DMS 273 (cell line): ENCODE measurements around the gene IRAK3.

ENCODE experiments used
- DNase-seq: peaks from one replicate; lab custom pipeline; 2025; ENCODE audit not compliant: unreplicated experiment; lab: John Stamatoyannopoulos, UW

Gene IRAK3

GRCh38 chr12:66188584-66189485, at the start of gene IRAK3:
Gene IRAK3 (plus strand): TSS chr12:66189214. CDS start chr12:66189300, 86 bp downstream.
- peak; percentile 57 for DNase-seq

- no peak for DNase-seq
Measured at GRCh38 chr12:66139328-66139727, 49.7 kb upstream of the IRAK3 start.

- DNase-seq = peak; percentile 3
Measured at GRCh38 chr12:66140731-66141130, 48.3 kb upstream of the IRAK3 start.

GRCh38 chr12:66141299-66141698, 47.7 kb upstream of the IRAK3 start:
- DNase-seq = no peak

- DNase-seq = no peak
Measured at GRCh38 chr12:66142826-66143225, 46.2 kb upstream of the IRAK3 start.

GRCh38 chr12:66143868-66144267, 45.1 kb upstream of the IRAK3 start:
- DNase-seq = no peak

GRCh38 chr12:66144791-66145754, 43.9 kb upstream of the IRAK3 start:
- DNase-seq = peak; percentile 40

- no peak for DNase-seq
Measured at GRCh38 chr12:66149702-66150398, 39.2 kb upstream of the IRAK3 start.

GRCh38 chr12:66152732-66153131, 36.3 kb upstream of the IRAK3 start:
- no peak for DNase-seq

- no peak for DNase-seq
Measured at GRCh38 chr12:66154776-66155175, 34.2 kb upstream of the IRAK3 start.

GRCh38 chr12:66156654-66157053, 32.4 kb upstream of the IRAK3 start:
- no peak for DNase-seq

GRCh38 chr12:66159123-66159522, 29.9 kb upstream of the IRAK3 start:
- DNase-seq = no peak

GRCh38 chr12:66160704-66161103, 28.3 kb upstream of the IRAK3 start:
- no peak for DNase-seq

- DNase-seq = peak; percentile 18
Measured at GRCh38 chr12:66162701-66163100, 26.3 kb upstream of the IRAK3 start.

GRCh38 chr12:66163289-66163688, 25.7 kb upstream of the IRAK3 start:
- no peak for DNase-seq

- no peak for DNase-seq
Measured at GRCh38 chr12:66164349-66164821, 24.6 kb upstream of the IRAK3 start.

GRCh38 chr12:66165141-66165540, 23.9 kb upstream of the IRAK3 start:
- no peak for DNase-seq

- DNase-seq = no peak
Measured at GRCh38 chr12:66166561-66166960, 22.5 kb upstream of the IRAK3 start.

GRCh38 chr12:66168410-66168809, 20.6 kb upstream of the IRAK3 start:
- peak; percentile 6 for DNase-seq

GRCh38 chr12:66169221-66170170, 19.5 kb upstream of the IRAK3 start, which contains the start of gene TMBIM4:
Gene TMBIM4 (minus strand): TSS chr12:66169996. CDS start chr12:66169951, 45 bp downstream.
- peak; percentile 94 for DNase-seq
